T-cell (primary cell): Measurements from ENCODE around the gene COX7A2L. TPM values are rescaled to one million over a fixed set of nuclear protein-coding genes. Genes with fewer than 3 reads are reported as not detected.

ENCODE experiments used
- ATAC-seq, 4 experiments: fragments of 200-7000 bp in 3 of 4; fragments of 150-1000 bp in 1 of 4; cut with Tn5 transposase; replicated peaks in 1 of 4; 1 replicate in 3 of 4; 2 replicates in 1 of 4; pipeline ENCODE4 v1.10.0; 2021; ENCODE audit warnings: moderate library complexity in 3 of 4, mild to moderate bottlenecking in 2 of 4, moderate number of reproducible peaks in 1 of 4
- CTCF ChIA-PET, 2 donors: fragments of 300-600 bp; sonication (Branson Sonifier 250); formaldehyde crosslinking; loops; one replicate each; lab custom pipeline; 2022; ENCODE audit warnings: antibody characterized with exemption in 2 of 2; lab: Charles Lee
- POLR2A ChIA-PET, 2 donors: fragments of 300-600 bp; sonication (Branson Sonifier 250); formaldehyde crosslinking; loops; one replicate each; lab custom pipeline; 2022; ENCODE audit warnings: antibody characterized with exemption in 2 of 2; lab: Charles Lee
- DNase-seq, 35 experiments: peaks; one replicate each; pipeline versions ENCODE4 v3.0.0 to v3.0.0-alpha.2; 2013 to 2023
- H3K27ac ChIP-seq: one replicate; pipeline ENCODE4 v1.5.1; 2013; ENCODE audit warnings: low read length
- H3K27me3 ChIP-seq, 2 experiments: replicated peaks in 1 of 2; 1 replicate in 1 of 2; 2 replicates in 1 of 2; pipeline versions ENCODE4 v1.6.1 to v1.7.0; 2013; ENCODE audit warnings: low read length in 1 of 2, mixed read lengths in 1 of 2; ENCODE audit not compliant: control insufficient read depth in 2 of 2, insufficient read depth in 2 of 2; ENCODE audit errors: extremely low read depth in 1 of 2
- H3K36me3 ChIP-seq, 2 donors: 1 replicate in 1 of 2; 2 replicates in 1 of 2; pipeline versions ENCODE4 v1.6.1 to v1.7.0; 2013; ENCODE audit warnings: low read length in 1 of 2; ENCODE audit not compliant: control insufficient read depth in 2 of 2, insufficient read depth in 1 of 2; ENCODE audit errors: extremely low read depth in 1 of 2
- H3K4me1 ChIP-seq, 2 experiments: 1 replicate in 1 of 2; 2 replicates in 1 of 2; pipeline versions ENCODE4 v1.6.1 to v1.7.0; 2013; ENCODE audit warnings: low read length in 2 of 2, mixed read lengths in 1 of 2; ENCODE audit not compliant: insufficient read depth in 2 of 2, control insufficient read depth in 1 of 2; ENCODE audit errors: extremely low read depth in 1 of 2
- H3K4me3 ChIP-seq, 2 donors: 1 replicate in 1 of 2; 2 replicates in 1 of 2; pipeline versions ENCODE4 v1.5.1 to v1.7.0; 2013; ENCODE audit warnings: mild to moderate bottlenecking in 2 of 2, low read length in 1 of 2, moderate library complexity in 1 of 2; ENCODE audit not compliant: control insufficient read depth in 1 of 2; ENCODE audit errors: extremely low read depth in 1 of 2
- H3K9me3 ChIP-seq: 2 replicates; pipeline ENCODE4 v1.7.0; 2013
- H3K27ac Mint-ChIP-seq, 2 donors: one replicate each; pipeline ENCODE4 v1.8.0; 2020 to 2021; ENCODE audit warnings: mild to moderate bottlenecking in 2 of 2, mixed read lengths in 2 of 2
- H3K27me3 Mint-ChIP-seq, 2 donors: one replicate each; pipeline ENCODE4 v1.8.0; 2021 to 2022; ENCODE audit warnings: mixed read lengths in 2 of 2
- H3K36me3 Mint-ChIP-seq: one replicate; pipeline ENCODE4 v1.8.0; 2021; ENCODE audit warnings: mixed read lengths
- H3K4me1 Mint-ChIP-seq, 3 donors: one replicate each; pipeline ENCODE4 v1.8.0; 2020 to 2022; ENCODE audit warnings: mixed read lengths in 3 of 3, mild to moderate bottlenecking in 1 of 3
- H3K4me3 Mint-ChIP-seq, 3 donors: one replicate each; pipeline ENCODE4 v1.8.0; 2020 to 2022; ENCODE audit warnings: mild to moderate bottlenecking in 3 of 3, mixed read lengths in 3 of 3, moderate library complexity in 3 of 3
- H3K9me3 Mint-ChIP-seq, 3 donors: one replicate each; pipeline ENCODE4 v1.8.0; 2020 to 2022; ENCODE audit warnings: mixed read lengths in 3 of 3
- WGBS: methylation state at CpG from one replicate; pipeline ENCODE4 v1.1.5; 2013; ENCODE audit warnings: missing lambda C conversion rate; ENCODE audit not compliant: insufficient coverage; 5-methylcytosine and 5-hydroxymethylcytosine counted together
- total RNA-seq, 35 experiments: library from RNA in 6 of 35; stranded (reverse) in 6 of 35; fragments of 120-200 nt in 1 of 35; gene quantifications; one replicate each; pipeline versions ENCODE4 v1.2.1 to v1.2.4 and lab custom pipeline; 2013 to 2026

The COX7A2L gene
- total RNA-seq, 5 donors from 2014 or later (not counting 1 experiment from before 2014, with no cell fraction given), result 59.6 to 76.4 (median 72.6) TPM

DNA sequence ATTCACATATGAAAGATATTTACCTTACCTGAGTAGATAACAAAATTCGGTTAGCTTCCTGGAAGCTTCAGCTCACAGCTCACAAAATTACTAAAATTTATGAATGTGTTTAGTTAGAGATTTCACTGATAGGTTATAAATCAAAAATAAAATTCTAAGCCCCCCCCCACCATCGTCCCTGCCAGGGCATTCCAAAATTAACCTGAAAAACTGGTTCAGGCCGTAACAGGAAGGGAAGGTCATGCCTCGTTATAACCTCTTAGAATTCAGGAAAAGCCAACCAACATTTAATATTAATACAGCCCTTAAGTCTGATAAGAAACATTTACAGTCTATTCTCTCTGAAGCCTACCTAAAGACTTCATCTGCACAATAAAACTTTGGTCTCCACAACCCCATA, 48.9 kb downstream of the COX7A2L start:
- H3K9me3 ChIP-seq, result no peaks in the 10 kb centered on the region
- Mint-ChIP-seq H3K36me3 (peaks cover 34% of the 10 kb centered on the region), H3K4me1 (peaks cover 13 to 29% (median 22%) of the 10 kb centered on the region in 3 donors), H3K27me3 (no peaks in the 10 kb centered on the region), H3K9me3 (no peaks in the 10 kb centered on the region), H3K27ac (peak overlapping the region in 1 of 2 donors; percentile 23), H3K4me3 (no peak overlapping the region)
- H3K36me3 ChIP-seq, result peaks cover 3 to 53% of the 10 kb centered on the region in 2 donors
- WGBS, result 100% methylated on average over 1 of the region's 4 CpGs
- H3K4me1 ChIP-seq, result no peaks in the 10 kb centered on the region
- no peak overlapping the region for H3K4me3 ChIP-seq
- DNase-seq (no peak), ATAC-seq (no peak)
- no peaks in the 10 kb centered on the region for H3K27me3 ChIP-seq
- CTCF ChIA-PET, result interaction anchor here in 1 of 2 donors (0.6 kb wide), 1 partner anchor 66 kb away, joined by 3 read pairs; no protein-coding TSS in a partner anchor
- H3K27ac ChIP-seq, result no peak overlapping the region
- POLR2A ChIA-PET, result no interaction called here

DNA sequence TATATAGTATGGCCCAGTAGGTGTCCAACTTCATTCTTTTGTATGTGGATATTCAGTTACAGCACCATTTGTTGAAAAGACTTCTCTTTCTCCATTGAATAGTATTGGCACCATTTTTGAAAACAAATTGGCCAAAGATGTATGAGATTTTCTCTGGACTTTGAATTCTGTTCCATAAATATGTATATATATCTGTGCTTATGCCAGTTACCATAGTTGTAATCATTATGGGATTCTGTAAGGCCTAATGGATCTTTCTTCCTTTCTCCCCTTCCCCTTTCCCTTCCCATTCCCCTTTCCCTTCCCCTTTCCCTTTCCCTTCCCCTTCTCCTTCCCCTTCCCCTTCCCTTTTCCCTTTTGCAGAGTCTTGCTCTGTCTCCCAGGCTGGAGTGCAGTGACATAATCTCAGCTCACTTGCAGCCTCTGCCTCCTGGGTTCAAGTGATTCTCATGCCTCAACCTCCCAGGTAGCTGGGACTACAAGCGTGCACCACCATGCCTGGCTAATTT, 51.0 kb downstream of the COX7A2L start:
- no peaks in the 10 kb centered on the region for H3K4me1 ChIP-seq
- CTCF ChIA-PET, result no interaction called here
- ATAC-seq, result no peak
- no peak overlapping the region for H3K4me3 Mint-ChIP-seq
- POLR2A ChIA-PET, result no interaction called here
- no peak overlapping the region for H3K27ac ChIP-seq
- no peaks in the 10 kb centered on the region for H3K9me3 Mint-ChIP-seq
- H3K36me3 Mint-ChIP-seq, result peaks cover 32% of the 10 kb centered on the region
- DNase-seq, result no peak
- peaks cover 3 to 53% of the 10 kb centered on the region in 2 donors for H3K36me3 ChIP-seq
- peaks cover 15 to 32% (median 18%) of the 10 kb centered on the region in 3 donors for H3K4me1 Mint-ChIP-seq
- no peak overlapping the region for H3K4me3 ChIP-seq
- H3K27me3 ChIP-seq, result no peaks in the 10 kb centered on the region
- no CpG with 5 or more reads among the region's 1 CpG for WGBS
- no peaks in the 10 kb centered on the region for H3K9me3 ChIP-seq
- H3K27me3 Mint-ChIP-seq, result no peaks in the 10 kb centered on the region
- peak overlapping the region; percentile 61 to 84 for H3K27ac Mint-ChIP-seq

DNA sequence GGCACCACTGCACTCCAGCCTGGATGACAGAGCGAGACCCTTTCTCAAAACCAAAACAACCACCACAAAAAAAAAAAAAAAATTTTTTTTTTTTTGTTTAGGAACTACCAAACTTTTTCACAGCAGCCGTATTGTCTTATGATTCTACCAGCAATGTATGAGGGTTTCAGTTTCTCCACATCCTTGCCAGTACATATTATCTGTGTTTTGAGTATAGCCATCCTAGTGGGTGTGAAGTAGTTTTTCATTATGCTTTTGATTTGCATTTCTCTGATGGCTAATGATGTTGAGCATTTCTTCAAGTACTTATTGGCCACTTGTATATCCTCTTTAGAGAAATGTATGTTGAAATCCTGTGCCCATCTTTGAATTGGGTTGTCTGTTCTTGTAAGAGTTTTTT, 51.7 kb downstream of the COX7A2L start:
- Mint-ChIP-seq H3K36me3 (peaks cover 26% of the 10 kb centered on the region), H3K27ac (peak overlapping the region; percentile 61 to 84), H3K9me3 (no peaks in the 10 kb centered on the region), H3K4me1 (peaks cover 17 to 28% (median 18%) of the 10 kb centered on the region in 3 donors), H3K4me3 (no peak overlapping the region), H3K27me3 (no peaks in the 10 kb centered on the region)
- Histone ChIP-seq H3K4me1 (no peaks in the 10 kb centered on the region), H3K27ac (no peak overlapping the region), H3K4me3 (no peak overlapping the region), H3K9me3 (no peaks in the 10 kb centered on the region), H3K36me3 (peaks cover 3 to 51% of the 10 kb centered on the region in 2 donors), H3K27me3 (no peaks in the 10 kb centered on the region)
- DNase-seq (no peak), ATAC-seq (no peak)
- WGBS, result no CpG with 5 or more reads among the region's 2 CpGs
- ChIA-PET CTCF (interaction anchor here in 1 of 2 donors (0.6 to 1.0 kb wide), 2 partner anchors 71 to 230 kb away, joined by 3 to 5 read pairs; no protein-coding TSS in a partner anchor), POLR2A (interaction anchor here in 1 of 2 donors (0.7 kb wide), 1 partner anchor 43 kb away, joined by 3 read pairs; no protein-coding TSS in a partner anchor)

DNA sequence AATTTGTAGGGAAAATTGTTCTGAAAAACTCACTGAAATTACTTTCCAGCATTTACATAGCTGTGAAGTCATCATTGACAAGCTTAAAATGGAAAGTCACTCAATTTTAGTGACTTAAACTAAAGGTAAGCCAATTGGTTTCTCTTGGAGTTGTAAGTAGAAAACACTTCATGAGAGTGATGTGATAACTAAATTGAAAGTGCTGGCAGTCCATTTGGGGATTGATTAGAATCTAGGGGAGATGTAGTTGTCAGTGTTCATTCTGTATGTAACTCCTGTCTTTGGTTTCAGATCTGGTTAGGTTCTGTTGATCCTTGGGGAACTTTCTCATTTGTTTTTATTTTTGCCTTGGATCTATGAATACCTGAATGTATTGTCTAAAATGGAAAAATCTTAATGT, 53.8 kb downstream of the COX7A2L start:
- H3K4me1 ChIP-seq, result no peaks in the 10 kb centered on the region
- H3K27ac Mint-ChIP-seq, result peak overlapping the region; percentile 52 to 57
- H3K4me3 ChIP-seq, result no peak overlapping the region
- no peaks in the 10 kb centered on the region for H3K9me3 Mint-ChIP-seq
- no peaks in the 10 kb centered on the region for H3K9me3 ChIP-seq
- DNase-seq (no peak), ATAC-seq (no peak)
- H3K36me3 Mint-ChIP-seq, result peaks cover 36% of the 10 kb centered on the region
- no peaks in the 10 kb centered on the region for H3K27me3 Mint-ChIP-seq
- ChIA-PET POLR2A (no interaction called here), CTCF (no interaction called here)
- no peaks in the 10 kb centered on the region for H3K27me3 ChIP-seq
- no peak overlapping the region for H3K4me3 Mint-ChIP-seq
- H3K4me1 Mint-ChIP-seq, result peaks cover 21 to 33% (median 27%) of the 10 kb centered on the region in 3 donors
- H3K27ac ChIP-seq, result no peak overlapping the region
- peaks cover 0 to 63% of the 10 kb centered on the region in 2 donors for H3K36me3 ChIP-seq

DNA sequence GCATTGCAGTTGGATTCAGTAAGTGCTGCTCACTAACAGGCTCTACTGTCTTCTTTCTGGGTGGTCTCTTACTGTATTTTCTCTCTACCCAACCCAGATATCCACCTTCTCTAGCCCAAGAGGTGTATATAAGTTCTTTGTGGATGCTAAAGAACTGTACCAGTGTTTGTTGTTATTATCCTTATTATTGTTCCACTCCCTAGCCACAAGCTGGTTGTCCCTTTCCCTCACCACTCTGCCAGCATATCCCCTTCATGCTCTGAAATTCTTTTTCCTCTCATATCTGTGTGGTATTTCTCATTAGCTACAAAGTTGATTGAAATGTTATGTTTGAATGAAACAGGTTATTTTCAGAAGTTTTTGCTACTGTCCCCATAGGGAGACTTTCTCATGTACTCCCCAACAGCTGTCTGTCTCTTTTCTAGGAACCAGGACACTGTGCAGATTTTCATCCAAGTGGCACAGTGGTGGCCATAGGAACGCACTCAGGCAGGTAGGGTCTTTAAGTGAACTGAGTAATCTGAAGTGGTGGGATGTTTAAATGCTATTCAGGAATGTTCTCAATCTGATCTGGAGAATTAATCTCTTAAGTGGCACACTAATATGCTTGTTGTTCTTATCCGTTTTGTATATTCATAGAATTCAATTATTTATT, 56.8 kb downstream of the COX7A2L start:
- Mint-ChIP-seq H3K9me3 (no peaks in the 10 kb centered on the region), H3K27me3 (no peaks in the 10 kb centered on the region), H3K4me1 (peaks cover 29 to 43% (median 41%) of the 10 kb centered on the region in 3 donors), H3K36me3 (peaks cover 49% of the 10 kb centered on the region), H3K27ac (peak overlapping the region; percentile 58 to 79), H3K4me3 (no peak overlapping the region)
- ATAC-seq (no peak), DNase-seq (no peak)
- no peaks in the 10 kb centered on the region for H3K9me3 ChIP-seq
- H3K36me3 ChIP-seq, result peaks cover 0 to 68% of the 10 kb centered on the region in 2 donors
- WGBS, result no CpG with 5 or more reads among the region's 2 CpGs
- H3K27ac ChIP-seq, result no peak overlapping the region
- H3K4me1 ChIP-seq, result peaks cover 1 to 7% of the 10 kb centered on the region in 2 experiments
- ChIA-PET CTCF (interaction anchor here in 1 of 2 donors (1.0 kb wide), 1 partner anchor 208 kb away, joined by 3 read pairs; no protein-coding TSS in a partner anchor), POLR2A (no interaction called here)
- H3K4me3 ChIP-seq, result no peak overlapping the region
- H3K27me3 ChIP-seq, result no peaks in the 10 kb centered on the region

DNA sequence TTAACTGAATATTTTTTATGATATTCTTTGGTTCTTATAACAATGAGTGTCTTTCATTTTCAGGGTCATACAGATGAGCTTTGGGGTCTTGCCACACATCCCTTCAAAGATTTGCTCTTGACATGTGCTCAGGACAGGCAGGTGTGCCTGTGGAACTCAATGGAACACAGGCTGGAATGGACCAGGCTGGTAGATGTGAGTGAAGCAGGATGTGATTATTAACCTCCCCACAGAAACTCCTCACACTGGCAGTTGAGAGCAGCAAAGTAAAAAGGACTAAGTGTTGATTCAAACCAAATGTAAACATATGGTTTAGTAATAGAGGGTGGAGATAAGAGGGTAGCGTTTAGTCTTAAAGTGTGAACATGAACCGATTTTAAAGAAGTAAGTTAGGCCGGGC, 57.8 kb downstream of the COX7A2L start:
- 81% methylated on average over 3 of the region's 3 CpGs for WGBS
- Mint-ChIP-seq H3K27me3 (no peaks in the 10 kb centered on the region), H3K27ac (peak overlapping the region; percentile 67 to 71), H3K9me3 (no peaks in the 10 kb centered on the region), H3K4me3 (no peak overlapping the region), H3K36me3 (peaks cover 55% of the 10 kb centered on the region), H3K4me1 (peaks cover 38 to 52% (median 51%) of the 10 kb centered on the region in 3 donors)
- ATAC-seq, result no peak
- Histone ChIP-seq H3K27ac (no peak overlapping the region), H3K36me3 (peaks cover 0 to 65% of the 10 kb centered on the region in 2 donors), H3K9me3 (no peaks in the 10 kb centered on the region), H3K27me3 (no peaks in the 10 kb centered on the region), H3K4me3 (no peak overlapping the region), H3K4me1 (peaks cover 10 to 11% of the 10 kb centered on the region in 2 experiments)
- ChIA-PET POLR2A (interaction anchor here in 1 of 2 donors (0.6 kb wide), 1 partner anchor 17 kb away, joined by 4 read pairs; no protein-coding TSS in a partner anchor), CTCF (no interaction called here)
- DNase-seq, result no peak
